Fibroblast of peridontal ligament (primary cell): ENCODE results near the gene UGGT1.

ENCODE experiments used
- DNase-seq: peaks from one replicate; pipeline ENCODE4 v3.0.0-alpha.2; 2010; ENCODE audit errors: extremely low read depth

Gene UGGT1

GRCh38 chr2:128215897-128216642 lies 125.1 kb downstream of the UGGT1 start:
- DNase-seq: no peak

GRCh38 chr2:128217671-128218070 lies 126.7 kb downstream of the UGGT1 start:
- DNase-seq: no peak

DNA sequence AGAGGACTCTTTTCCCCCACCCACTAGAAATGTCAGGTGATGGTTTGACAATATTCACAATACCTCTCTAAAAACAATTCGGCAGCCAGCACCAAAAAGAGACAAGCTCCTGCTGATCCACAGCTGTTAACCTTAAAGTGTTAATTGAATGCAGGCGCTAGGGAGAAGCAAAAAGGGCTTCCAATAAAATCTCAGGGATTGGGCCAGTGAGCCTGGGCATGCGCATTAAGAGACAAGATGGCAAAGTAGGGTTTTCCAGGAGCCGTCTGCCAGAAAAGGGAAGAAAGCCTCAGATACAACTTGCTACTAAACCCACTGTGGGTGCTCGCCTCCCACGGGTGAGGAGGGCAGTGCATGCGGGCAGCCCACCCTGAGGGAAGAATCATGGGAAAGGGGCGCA lies 128.9 kb downstream of the UGGT1 start:
- DNase-seq: no peak

DNA sequence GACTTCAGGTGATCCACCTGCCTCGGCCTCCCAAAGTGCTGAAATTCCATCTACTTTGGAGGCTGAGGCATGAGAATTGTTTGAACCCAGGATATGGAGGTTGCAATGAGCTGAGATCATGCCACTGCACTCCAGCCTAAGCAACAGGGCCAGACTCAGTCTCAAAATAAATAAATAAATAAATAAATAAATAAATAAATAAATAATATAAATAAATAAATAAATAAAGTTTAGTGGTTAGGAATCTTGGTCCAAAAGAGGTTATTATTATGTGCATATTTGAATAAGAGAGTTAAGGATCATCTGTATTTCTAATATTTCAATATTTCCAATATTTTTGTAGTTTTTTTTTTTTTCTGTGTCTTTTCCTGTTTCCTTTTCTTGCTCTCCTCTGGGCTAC lies 136.9 kb downstream of the UGGT1 start:
- no peak for DNase-seq

- no peak for DNase-seq
Observed at GRCh38 chr2:128228894-128229293, 137.9 kb downstream of the UGGT1 start.

DNA sequence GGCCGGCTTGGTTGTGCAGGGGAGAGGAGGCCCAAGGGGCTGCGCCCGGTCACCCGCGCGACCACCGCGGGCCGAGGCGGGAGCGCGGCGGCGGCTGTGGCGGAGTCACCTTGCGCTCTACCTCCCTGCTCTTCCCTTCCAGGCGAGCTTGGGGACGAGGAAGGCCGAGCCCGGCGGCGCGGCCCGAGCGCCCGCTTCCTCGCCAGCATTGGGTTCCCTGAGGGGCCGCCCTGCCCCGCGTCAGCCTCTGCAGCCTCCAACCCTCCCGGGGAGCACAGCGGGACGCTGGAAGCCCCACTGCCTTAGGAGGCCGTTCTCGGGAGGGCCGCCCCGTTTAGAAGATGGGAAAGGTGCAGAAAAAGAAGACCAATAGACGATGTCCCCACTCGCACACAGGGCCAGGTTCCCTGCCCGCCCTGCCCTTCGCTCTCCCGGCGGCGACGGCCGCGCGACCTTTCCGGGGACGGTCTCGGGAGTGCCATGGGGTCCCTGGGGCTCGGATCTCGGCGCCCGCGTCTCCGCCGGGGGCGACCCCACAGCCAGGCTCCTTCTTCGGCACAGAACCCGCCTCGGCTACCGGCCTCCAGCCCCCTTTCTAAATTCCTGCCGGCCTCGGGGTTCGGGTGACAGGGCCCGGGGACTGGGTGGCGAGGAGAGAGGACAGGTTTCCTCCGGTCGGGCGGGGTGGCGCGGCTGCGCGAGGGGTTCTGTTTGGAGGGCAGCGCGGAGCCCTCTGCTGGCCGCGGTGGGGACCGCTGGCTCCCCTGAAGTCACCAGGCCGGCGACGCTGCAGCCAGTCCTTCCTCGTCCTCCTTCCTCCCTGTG lies 142.2 kb downstream of the UGGT1 start:
- DNase-seq: peak; percentile 62

GRCh38 chr2:128233790-128234395 lies 142.9 kb downstream of the UGGT1 start:
- no peak for DNase-seq

- DNase-seq: no peak
Observed at GRCh38 chr2:128234613-128235012, 143.6 kb downstream of the UGGT1 start.

- no peak for DNase-seq
Observed at GRCh38 chr2:128235581-128235980, 144.6 kb downstream of the UGGT1 start.

GRCh38 chr2:128236491-128237035 lies 145.6 kb downstream of the UGGT1 start:
- peak; percentile 84 for DNase-seq

DNA sequence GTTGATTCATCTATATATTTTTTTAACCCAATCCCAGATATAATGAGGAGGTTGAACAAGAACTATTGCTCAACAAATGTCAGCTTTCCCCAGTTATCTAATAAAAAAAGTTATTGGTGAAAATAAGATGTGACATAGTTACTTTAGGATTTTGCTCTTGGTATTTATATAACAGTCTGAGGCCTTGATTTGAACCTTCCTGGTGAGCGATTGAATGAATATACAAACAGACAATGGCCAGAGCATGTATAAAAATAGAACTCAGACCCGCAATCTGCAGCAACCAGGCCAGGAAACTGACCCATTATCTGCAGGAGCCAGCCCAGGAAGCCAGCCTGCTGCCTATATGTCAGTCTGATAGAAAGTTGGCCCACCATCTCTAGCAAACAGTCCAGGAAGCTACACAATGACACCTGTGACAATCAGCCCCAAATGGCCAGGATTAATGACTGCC lies 146.1 kb downstream of the UGGT1 start:
- no peak for DNase-seq

- DNase-seq: no peak
Observed at GRCh38 chr2:128237911-128238697, 147.1 kb downstream of the UGGT1 start.

GRCh38 chr2:128241896-128242295 lies 150.9 kb downstream of the UGGT1 start:
- DNase-seq: no peak
